Measurements from ENCODE around the gene PDE3A. TPM values are rescaled to one million over a fixed set of nuclear protein-coding genes. Genes with fewer than 3 reads are reported as not detected.

PDE3A gene
- total RNA-seq, 2 experiments from 2014 or later, result not detected

- POLR2A ChIA-PET, result no interaction called here
These were observed 117.9 kb downstream of the PDE3A start for GRCh38 chr12:20486233-20486632.

GRCh38 chr12:20487519-20487918, 119.2 kb downstream of the PDE3A start:
- CTCF ChIA-PET, result no interaction called here
- POLR2A ChIA-PET, result no interaction called here

More at GRCh38 chr12:20486233-20486632, 117.9 kb downstream of the PDE3A start:
- CTCF ChIA-PET, result no interaction called here

GRCh38 chr12:20489645-20490044, 121.3 kb downstream of the PDE3A start:
- CTCF ChIA-PET, result no interaction called here
- POLR2A ChIA-PET, result no interaction called here

- POLR2A ChIA-PET, result no interaction called here
These were observed 121.9 kb downstream of the PDE3A start for GRCh38 chr12:20490213-20490612.

GRCh38 chr12:20491290-20491689, 123.0 kb downstream of the PDE3A start:
- POLR2A ChIA-PET, result no interaction called here
- CTCF ChIA-PET, result no interaction called here

More at GRCh38 chr12:20490213-20490612, 121.9 kb downstream of the PDE3A start:
- CTCF ChIA-PET, result no interaction called here

- POLR2A ChIA-PET, result no interaction called here
- CTCF ChIA-PET, result no interaction called here
These were observed 124.0 kb downstream of the PDE3A start for GRCh38 chr12:20492251-20492760.

GRCh38 chr12:20493934-20494333, 125.6 kb downstream of the PDE3A start:
- ChIA-PET POLR2A (no interaction called here), CTCF (no interaction called here)

GRCh38 chr12:20494851-20495250, 126.5 kb downstream of the PDE3A start:
- CTCF ChIA-PET, result no interaction called here
- POLR2A ChIA-PET, result no interaction called here

- POLR2A ChIA-PET, result no interaction called here
- CTCF ChIA-PET, result no interaction called here
These were observed 127.7 kb downstream of the PDE3A start for GRCh38 chr12:20495997-20496396.

GRCh38 chr12:20497707-20498106, 129.4 kb downstream of the PDE3A start:
- POLR2A ChIA-PET, result no interaction called here
- CTCF ChIA-PET, result no interaction called here

GRCh38 chr12:20501958-20502357, 133.6 kb downstream of the PDE3A start:
- ChIA-PET POLR2A (no interaction called here), CTCF (no interaction called here)

- ChIA-PET CTCF (no interaction called here), POLR2A (no interaction called here)
These were observed 135.5 kb downstream of the PDE3A start for GRCh38 chr12:20503858-20504257.

GRCh38 chr12:20505056-20505455, 136.7 kb downstream of the PDE3A start:
- ChIA-PET CTCF (no interaction called here), POLR2A (no interaction called here)

GRCh38 chr12:20507056-20507455, 138.7 kb downstream of the PDE3A start:
- CTCF ChIA-PET, result no interaction called here
- POLR2A ChIA-PET, result no interaction called here

- CTCF ChIA-PET, result no interaction called here
- POLR2A ChIA-PET, result no interaction called here
These were observed 139.4 kb downstream of the PDE3A start for GRCh38 chr12:20507711-20508110.

GRCh38 chr12:20508359-20508758, 140.0 kb downstream of the PDE3A start:
- ChIA-PET POLR2A (no interaction called here), CTCF (no interaction called here)

- ChIA-PET POLR2A (no interaction called here), CTCF (interaction anchor here (0.7 kb wide), 1 partner anchor 930 kb away, joined by 3 read pairs; no protein-coding TSS in a partner anchor)
These were observed 140.6 kb downstream of the PDE3A start for GRCh38 chr12:20508962-20509361.

GRCh38 chr12:20510811-20511210, 142.5 kb downstream of the PDE3A start:
- POLR2A ChIA-PET, result no interaction called here
- CTCF ChIA-PET, result no interaction called here

- CTCF ChIA-PET, result no interaction called here
- POLR2A ChIA-PET, result no interaction called here
These were observed 144.9 kb downstream of the PDE3A start for GRCh38 chr12:20513189-20513588.

- CTCF ChIA-PET, result no interaction called here
- POLR2A ChIA-PET, result no interaction called here
These were observed 146.3 kb downstream of the PDE3A start for GRCh38 chr12:20514598-20514997.

- ChIA-PET CTCF (no interaction called here), POLR2A (no interaction called here)
These were observed 152.2 kb downstream of the PDE3A start for GRCh38 chr12:20520532-20520931.

- POLR2A ChIA-PET, result no interaction called here
- CTCF ChIA-PET, result no interaction called here
These were observed 155.3 kb downstream of the PDE3A start for GRCh38 chr12:20523658-20524057.

- CTCF ChIA-PET, result no interaction called here
- POLR2A ChIA-PET, result no interaction called here
These were observed 155.8 kb downstream of the PDE3A start for GRCh38 chr12:20524113-20524512.
